ENCODE measurements around the gene OGT. TPM values are rescaled to one million over a fixed set of nuclear protein-coding genes. Genes with fewer than 3 reads are reported as not detected.

Gene OGT
- total and polyA plus RNA-seq, 10 of the 15 experiments (the other 5 are each of a cell fraction or from before 2014, with no cell fraction given): 38.2 to 671 (median 107) TPM

DNA sequence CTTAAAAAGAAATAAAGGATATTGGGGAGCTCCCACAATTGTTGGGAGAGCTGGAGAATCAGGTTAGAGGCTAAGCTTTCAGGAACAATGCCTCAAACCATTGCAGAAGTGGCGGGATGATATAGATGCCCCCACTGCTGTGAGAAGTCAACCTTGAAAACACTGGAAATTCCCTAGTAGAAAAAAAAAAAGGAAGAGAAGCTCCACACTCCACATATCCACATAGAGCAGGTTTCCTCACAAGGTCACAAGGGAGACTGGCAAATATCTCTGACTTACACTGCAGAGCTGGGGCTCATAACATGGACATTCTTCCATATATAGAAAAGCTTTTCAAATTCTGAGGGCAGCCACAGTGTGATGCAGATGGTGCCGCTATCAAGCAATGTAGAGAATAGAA, 22.7 kb upstream of the OGT start:
- Histone ChIP-seq H4K20me1 (ENCODE audit: control insufficient read depth, insufficient read depth) (no peaks in the 10 kb centered on the region), H2AFZ (ENCODE audit: control insufficient read depth, low read depth, low read length) (no peak overlapping the region), H3K9ac (ENCODE audit: control insufficient read depth, insufficient read depth, low read length) (no peak overlapping the region), H3K27me3 (replicated peaks in 1 of 2; ENCODE audit: control insufficient read depth in 2 of 2, insufficient read depth in 2 of 2, low read length in 1 of 2) (no peaks in the 10 kb centered on the region), H3K79me2 (ENCODE audit: control insufficient read depth, insufficient read depth, low read length) (no peaks in the 10 kb centered on the region), H3K27ac (ENCODE audit: control insufficient read depth, insufficient read depth) (no peak overlapping the region), H3K4me3 (no peak overlapping the region), H3K4me2 (ENCODE audit: control insufficient read depth, insufficient read depth) (no peak overlapping the region), H3K4me1 (ENCODE audit: control insufficient read depth, insufficient read depth, low read length) (peaks cover 6% of the 10 kb centered on the region; the same call in 1 of the 2 replicates), H3K36me3 (ENCODE audit: control insufficient read depth in 2 of 2, insufficient read depth in 2 of 2, low read length in 1 of 2) (no peaks in the 10 kb centered on the region), H3K9me3 (replicated peaks; ENCODE audit: control insufficient read depth, insufficient read depth, low read length) (no peaks in the 10 kb centered on the region)
- no TSS peak for BruUV-seq (replicated peaks)
- TF ChIP-seq BHLHE40 (IDR thresholded peaks at IDR 0.05; ENCODE audit: borderline replicate concordance in 1 of 2, low read depth in 2 of 2, low read length in 1 of 2) (no peak), SPI1 (IDR thresholded peaks at IDR 0.05; ENCODE audit: borderline replicate concordance, insufficient read depth, low read depth, low read length) (0 out of 2 replicates have a peak, but pooled peaks have one; percentile 9)
- TF ChIP-seq, protein P1, sequence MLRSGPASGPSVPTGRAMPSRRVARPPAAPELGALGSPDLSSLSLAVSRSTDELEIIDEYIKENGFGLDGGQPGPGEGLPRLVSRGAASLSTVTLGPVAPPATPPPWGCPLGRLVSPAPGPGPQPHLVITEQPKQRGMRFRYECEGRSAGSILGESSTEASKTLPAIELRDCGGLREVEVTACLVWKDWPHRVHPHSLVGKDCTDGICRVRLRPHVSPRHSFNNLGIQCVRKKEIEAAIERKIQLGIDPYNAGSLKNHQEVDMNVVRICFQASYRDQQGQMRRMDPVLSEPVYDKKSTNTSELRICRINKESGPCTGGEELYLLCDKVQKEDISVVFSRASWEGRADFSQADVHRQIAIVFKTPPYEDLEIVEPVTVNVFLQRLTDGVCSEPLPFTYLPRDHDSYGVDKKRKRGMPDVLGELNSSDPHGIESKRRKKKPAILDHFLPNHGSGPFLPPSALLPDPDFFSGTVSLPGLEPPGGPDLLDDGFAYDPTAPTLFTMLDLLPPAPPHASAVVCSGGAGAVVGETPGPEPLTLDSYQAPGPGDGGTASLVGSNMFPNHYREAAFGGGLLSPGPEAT (IDR thresholded peaks at IDR 0.05; ENCODE audit: low read depth): 0 out of 2 replicates have a peak, but pooled peaks have one; percentile 27
- ATAC-seq (peak; percentile 31), DNase-seq (ENCODE audit: low read depth, low spot score) (no peak), FAIRE-seq (no peak)
- ChIA-PET CTCF (interaction anchor here (0.9 to 1.8 kb wide), 2 partner anchors 21 to 25 kb away, joined by 4 to 5 read pairs; no protein-coding TSS in a partner anchor), RAD21 (ENCODE audit: unreplicated experiment) (interaction anchor here (0.7 to 1.1 kb wide), 2 partner anchors 20 to 22 kb away, joined by 4 read pairs; partner anchors contain the start of gene OGT), SMC1A (ENCODE audit: uncharacterized antibody, unreplicated experiment) (interaction anchor here (0.6 to 1.5 kb wide), 3 partner anchors 26 to 133 kb away, joined by 3 to 11 read pairs (median 4); no protein-coding TSS in a partner anchor), POLR2A (no interaction called here)
- intact Hi-C loops (cut with micrococcal nuclease; ENCODE audit: unreplicated experiment) (loop anchor here (10.0 kb wide), 1 partner anchor 595 kb away; no protein-coding TSS in a partner anchor), in situ Hi-C loops (cut with MboI) (no loop called here)
- WGBS (ENCODE audit: insufficient coverage, insufficient replicate concordance, low lambda C conversion rate, missing lambda C conversion rate): 27% methylated on average over 2 of the region's 2 CpGs

Measured in GM12878 (cell line).